Muscle layer of duodenum (tissue), 2 donors: ENCODE results near the gene JPH2.

Source experiments
- H3K27ac ChIP-seq: one replicate; pipeline ENCODE4 v1.7.0; 2013; ENCODE audit warnings: mild to moderate bottlenecking, low read length
- H3K27me3 ChIP-seq: one replicate; pipeline ENCODE4 v1.7.0; 2013; ENCODE audit warnings: low read depth, mild to moderate bottlenecking, control low read depth, low read length
- H3K36me3 ChIP-seq, 2 donors: one replicate each; pipeline ENCODE4 v1.7.0; 2013; ENCODE audit warnings: low read length in 2 of 2, control low read depth in 1 of 2, mild to moderate bottlenecking in 1 of 2; ENCODE audit not compliant: insufficient read depth in 2 of 2, control insufficient read depth in 1 of 2
- H3K4me1 ChIP-seq, 2 donors: one replicate each; pipeline ENCODE4 v1.7.0; 2013; ENCODE audit warnings: low read length in 2 of 2, mild to moderate bottlenecking in 2 of 2, control low read depth in 1 of 2, moderate library complexity in 1 of 2; ENCODE audit not compliant: insufficient read depth in 2 of 2, control insufficient read depth in 1 of 2
- H3K4me3 ChIP-seq, 2 donors: one replicate each; pipeline ENCODE4 v1.7.0; 2013; ENCODE audit warnings: low read length in 2 of 2, low read depth in 1 of 2, mild to moderate bottlenecking in 1 of 2
- H3K9me3 ChIP-seq, 2 donors: one replicate each; pipeline ENCODE4 v1.7.0; 2013; ENCODE audit warnings: low read length in 2 of 2, control low read depth in 1 of 2, mild to moderate bottlenecking in 1 of 2; ENCODE audit not compliant: control insufficient read depth in 1 of 2
- donor health status: healthy.

The JPH2 gene

GRCh38 chr20:44153636-44154043 lies 33.3 kb downstream of the JPH2 start:
- peak overlapping the region; percentile 77 for H3K27ac ChIP-seq
- peaks cover 0 to under 1% of the 10 kb centered on the region in 2 donors for H3K36me3 ChIP-seq
- no peaks in the 10 kb centered on the region for H3K27me3 ChIP-seq
- H3K4me1 ChIP-seq = peaks cover 0 to 14% of the 10 kb centered on the region in 2 donors
- H3K4me3 ChIP-seq = no peak overlapping the region
- H3K9me3 ChIP-seq = no peaks in the 10 kb centered on the region

- no peaks in the 10 kb centered on the region for H3K36me3 ChIP-seq
- no peaks in the 10 kb centered on the region for H3K9me3 ChIP-seq
- H3K27ac ChIP-seq = peak overlapping the region; percentile 77
- no peak overlapping the region for H3K4me3 ChIP-seq
- peaks cover 0 to 17% of the 10 kb centered on the region in 2 donors for H3K4me1 ChIP-seq
- H3K27me3 ChIP-seq = no peaks in the 10 kb centered on the region
Measured at GRCh38 chr20:44151621-44152416, 35.2 kb downstream of the JPH2 start.

- Histone ChIP-seq H3K9me3 (no peaks in the 10 kb centered on the region), H3K27me3 (no peaks in the 10 kb centered on the region), H3K27ac (no peak overlapping the region), H3K4me1 (peaks cover 0 to 26% of the 10 kb centered on the region in 2 donors), H3K36me3 (no peaks in the 10 kb centered on the region), H3K4me3 (no peak overlapping the region)
Measured at GRCh38 chr20:44146272-44146671, 40.7 kb downstream of the JPH2 start.

- no peaks in the 10 kb centered on the region for H3K27me3 ChIP-seq
- no peak overlapping the region for H3K4me3 ChIP-seq
- H3K9me3 ChIP-seq = no peaks in the 10 kb centered on the region
- peaks cover 0 to 25% of the 10 kb centered on the region in 2 donors for H3K4me1 ChIP-seq
- H3K27ac ChIP-seq = peak overlapping the region; percentile 31
- no peaks in the 10 kb centered on the region for H3K36me3 ChIP-seq
Measured at GRCh38 chr20:44145131-44145775, 41.7 kb downstream of the JPH2 start.

- Histone ChIP-seq H3K27ac (peak overlapping the region; percentile 76), H3K4me3 (no peak overlapping the region), H3K36me3 (no peaks in the 10 kb centered on the region), H3K27me3 (no peaks in the 10 kb centered on the region), H3K4me1 (peaks cover 0 to 25% of the 10 kb centered on the region in 2 donors), H3K9me3 (no peaks in the 10 kb centered on the region)
Measured at GRCh38 chr20:44143936-44144335, 43.1 kb downstream of the JPH2 start.

GRCh38 chr20:44142413-44142812 lies 44.6 kb downstream of the JPH2 start:
- Histone ChIP-seq H3K36me3 (no peaks in the 10 kb centered on the region), H3K27ac (peak overlapping the region; percentile 67), H3K4me3 (no peak overlapping the region), H3K9me3 (no peaks in the 10 kb centered on the region), H3K27me3 (no peaks in the 10 kb centered on the region), H3K4me1 (peaks cover 0 to 25% of the 10 kb centered on the region in 2 donors)

GRCh38 chr20:44141873-44142272 lies 45.1 kb downstream of the JPH2 start:
- Histone ChIP-seq H3K4me1 (peaks cover 0 to 22% of the 10 kb centered on the region in 2 donors), H3K36me3 (no peaks in the 10 kb centered on the region), H3K4me3 (no peak overlapping the region), H3K9me3 (no peaks in the 10 kb centered on the region), H3K27ac (no peak overlapping the region), H3K27me3 (no peaks in the 10 kb centered on the region)

- peaks cover 0 to 8% of the 10 kb centered on the region in 2 donors for H3K4me1 ChIP-seq
- H3K9me3 ChIP-seq = no peaks in the 10 kb centered on the region
- no peaks in the 10 kb centered on the region for H3K36me3 ChIP-seq
- peak overlapping the region; percentile 63 for H3K27ac ChIP-seq
- no peak overlapping the region for H3K4me3 ChIP-seq
- H3K27me3 ChIP-seq = no peaks in the 10 kb centered on the region
Measured at GRCh38 chr20:44138867-44139266, 48.1 kb downstream of the JPH2 start.

GRCh38 chr20:44137266-44137801 lies 49.7 kb downstream of the JPH2 start:
- Histone ChIP-seq H3K4me3 (peak overlapping the region in 1 of 2 donors; percentile 20), H3K4me1 (peaks cover 0 to 3% of the 10 kb centered on the region in 2 donors), H3K27me3 (no peaks in the 10 kb centered on the region), H3K27ac (peak overlapping the region; percentile 92), H3K36me3 (no peaks in the 10 kb centered on the region), H3K9me3 (no peaks in the 10 kb centered on the region)

- Histone ChIP-seq H3K27me3 (no peaks in the 10 kb centered on the region), H3K9me3 (no peaks in the 10 kb centered on the region), H3K4me1 (no peaks in the 10 kb centered on the region), H3K4me3 (no peak overlapping the region), H3K36me3 (no peaks in the 10 kb centered on the region), H3K27ac (peak overlapping the region; percentile 83)
Measured at GRCh38 chr20:44136579-44137265, 50.3 kb downstream of the JPH2 start.
